Activated naive CD4-positive, alpha-beta T cell treated with anti-CD3 and anti-CD28 coated beads, Interleukin-2, amount 50 U/mL, for 24 hours (primary cell): ENCODE results near the gene ELAVL3.
A peak's percentile ranks its signal among the peaks of the same experiment; 100 is the strongest.
"Not testable (repeated sequence)": the region's sequence is repeated elsewhere in the genome, so short reads cannot be mapped to it uniquely, and the experiment has no call there.

Source experiments
- H3K27ac Mint-ChIP-seq: one replicate; pipeline ENCODE4 v1.8.0; 2021; ENCODE audit warnings: mild to moderate bottlenecking, mixed read lengths
- H3K27me3 Mint-ChIP-seq: one replicate; pipeline ENCODE4 v1.8.0; 2021; ENCODE audit warnings: mixed read lengths
- H3K36me3 Mint-ChIP-seq: one replicate; pipeline ENCODE4 v1.8.0; 2021; ENCODE audit warnings: mixed read lengths
- H3K4me1 Mint-ChIP-seq: one replicate; pipeline ENCODE4 v1.8.0; 2021; ENCODE audit warnings: mixed read lengths
- H3K4me3 Mint-ChIP-seq: one replicate; pipeline ENCODE4 v1.8.0; 2021; ENCODE audit warnings: mild to moderate bottlenecking, mixed read lengths
- H3K9me3 Mint-ChIP-seq: one replicate; pipeline ENCODE4 v1.8.0; 2021; ENCODE audit warnings: mixed read lengths

Gene ELAVL3

GRCh38 chr19:11455233-11455554 is 25.7 kb downstream of the ELAVL3 start:
- not testable (repeated sequence) for H3K4me1 Mint-ChIP-seq, H3K9me3 Mint-ChIP-seq, H3K4me3 Mint-ChIP-seq, H3K27ac Mint-ChIP-seq, H3K36me3 Mint-ChIP-seq, H3K27me3 Mint-ChIP-seq

- no peak overlapping the region for H3K4me3 Mint-ChIP-seq
- no peaks in the 10 kb centered on the region for H3K4me1 Mint-ChIP-seq
- H3K27me3 Mint-ChIP-seq = no peaks in the 10 kb centered on the region
- H3K27ac Mint-ChIP-seq = no peak overlapping the region
- no peaks in the 10 kb centered on the region for H3K36me3 Mint-ChIP-seq
- no peaks in the 10 kb centered on the region for H3K9me3 Mint-ChIP-seq
Observed at GRCh38 chr19:11453468-11454341, 27.1 kb downstream of the ELAVL3 start.

GRCh38 chr19:11452620-11453310 is 28.1 kb downstream of the ELAVL3 start:
- Mint-ChIP-seq H3K27ac (no peak overlapping the region), H3K4me1 (no peaks in the 10 kb centered on the region), H3K36me3 (no peaks in the 10 kb centered on the region), H3K27me3 (no peaks in the 10 kb centered on the region), H3K4me3 (no peak overlapping the region), H3K9me3 (no peaks in the 10 kb centered on the region)

GRCh38 chr19:11451871-11452619 is 28.8 kb downstream of the ELAVL3 start:
- no peaks in the 10 kb centered on the region for H3K4me1 Mint-ChIP-seq
- H3K27ac Mint-ChIP-seq = no peak overlapping the region
- H3K27me3 Mint-ChIP-seq = no peaks in the 10 kb centered on the region
- no peaks in the 10 kb centered on the region for H3K36me3 Mint-ChIP-seq
- no peak overlapping the region for H3K4me3 Mint-ChIP-seq
- no peaks in the 10 kb centered on the region for H3K9me3 Mint-ChIP-seq

GRCh38 chr19:11451327-11451870 is 29.4 kb downstream of the ELAVL3 start:
- no peak overlapping the region for H3K27ac Mint-ChIP-seq
- no peaks in the 10 kb centered on the region for H3K27me3 Mint-ChIP-seq
- H3K4me1 Mint-ChIP-seq = no peaks in the 10 kb centered on the region
- no peak overlapping the region for H3K4me3 Mint-ChIP-seq
- no peaks in the 10 kb centered on the region for H3K36me3 Mint-ChIP-seq
- no peaks in the 10 kb centered on the region for H3K9me3 Mint-ChIP-seq

GRCh38 chr19:11450570-11451326 is 30.1 kb downstream of the ELAVL3 start:
- Mint-ChIP-seq H3K36me3 (no peaks in the 10 kb centered on the region), H3K9me3 (no peaks in the 10 kb centered on the region), H3K27ac (no peak overlapping the region), H3K27me3 (no peaks in the 10 kb centered on the region), H3K4me3 (no peak overlapping the region), H3K4me1 (no peaks in the 10 kb centered on the region)

GRCh38 chr19:11448923-11449554 is 31.8 kb downstream of the ELAVL3 start:
- no peaks in the 10 kb centered on the region for H3K27me3 Mint-ChIP-seq
- no peaks in the 10 kb centered on the region for H3K9me3 Mint-ChIP-seq
- no peak overlapping the region for H3K4me3 Mint-ChIP-seq
- no peak overlapping the region for H3K27ac Mint-ChIP-seq
- no peaks in the 10 kb centered on the region for H3K4me1 Mint-ChIP-seq
- H3K36me3 Mint-ChIP-seq = peaks cover 2% of the 10 kb centered on the region

GRCh38 chr19:11448410-11448809 is 32.4 kb downstream of the ELAVL3 start:
- H3K27me3 Mint-ChIP-seq = no peaks in the 10 kb centered on the region
- no peaks in the 10 kb centered on the region for H3K9me3 Mint-ChIP-seq
- peaks cover 2% of the 10 kb centered on the region for H3K36me3 Mint-ChIP-seq
- H3K27ac Mint-ChIP-seq = no peak overlapping the region
- H3K4me3 Mint-ChIP-seq = no peak overlapping the region
- no peaks in the 10 kb centered on the region for H3K4me1 Mint-ChIP-seq

- no peaks in the 10 kb centered on the region for H3K9me3 Mint-ChIP-seq
- no peak overlapping the region for H3K27ac Mint-ChIP-seq
- H3K36me3 Mint-ChIP-seq = peaks cover 2% of the 10 kb centered on the region
- H3K27me3 Mint-ChIP-seq = no peaks in the 10 kb centered on the region
- no peak overlapping the region for H3K4me3 Mint-ChIP-seq
- H3K4me1 Mint-ChIP-seq = no peaks in the 10 kb centered on the region
Observed at GRCh38 chr19:11447347-11448262, 33.2 kb downstream of the ELAVL3 start.

GRCh38 chr19:11446652-11447301 is 34.1 kb downstream of the ELAVL3 start:
- Mint-ChIP-seq H3K4me1 (no peaks in the 10 kb centered on the region), H3K27ac (no peak overlapping the region), H3K27me3 (no peaks in the 10 kb centered on the region), H3K9me3 (no peaks in the 10 kb centered on the region), H3K4me3 (no peak overlapping the region), H3K36me3 (peaks cover 6% of the 10 kb centered on the region)

GRCh38 chr19:11446271-11446651 is 34.6 kb downstream of the ELAVL3 start:
- Mint-ChIP-seq H3K4me1 (no peaks in the 10 kb centered on the region), H3K27me3 (no peaks in the 10 kb centered on the region), H3K9me3 (no peaks in the 10 kb centered on the region), H3K4me3 (no peak overlapping the region), H3K36me3 (peaks cover 6% of the 10 kb centered on the region), H3K27ac (no peak overlapping the region)

- H3K27ac Mint-ChIP-seq = no peak overlapping the region
- peaks cover 9% of the 10 kb centered on the region for H3K36me3 Mint-ChIP-seq
- no peaks in the 10 kb centered on the region for H3K27me3 Mint-ChIP-seq
- H3K4me3 Mint-ChIP-seq = no peak overlapping the region
- no peaks in the 10 kb centered on the region for H3K4me1 Mint-ChIP-seq
- no peaks in the 10 kb centered on the region for H3K9me3 Mint-ChIP-seq
Observed at GRCh38 chr19:11445141-11445540, 35.7 kb downstream of the ELAVL3 start.

- no peaks in the 10 kb centered on the region for H3K9me3 Mint-ChIP-seq
- H3K27ac Mint-ChIP-seq = no peak overlapping the region
- no peaks in the 10 kb centered on the region for H3K4me1 Mint-ChIP-seq
- no peaks in the 10 kb centered on the region for H3K27me3 Mint-ChIP-seq
- H3K4me3 Mint-ChIP-seq = no peak overlapping the region
- peaks cover 9% of the 10 kb centered on the region for H3K36me3 Mint-ChIP-seq
Observed at GRCh38 chr19:11444059-11444458, 36.8 kb downstream of the ELAVL3 start.

GRCh38 chr19:11437955-11438354 is 42.9 kb downstream of the ELAVL3 start:
- no peaks in the 10 kb centered on the region for H3K27me3 Mint-ChIP-seq
- H3K27ac Mint-ChIP-seq = no peak overlapping the region
- peaks cover 11% of the 10 kb centered on the region for H3K36me3 Mint-ChIP-seq
- H3K4me3 Mint-ChIP-seq = peak overlapping the region; percentile 70
- peaks cover 21% of the 10 kb centered on the region for H3K4me1 Mint-ChIP-seq
- H3K9me3 Mint-ChIP-seq = no peaks in the 10 kb centered on the region
